GM12891 (cell line): ENCODE measurements around the gene DNAJC15.

Experiments
- POLR2A ChIP-seq: IDR thresholded peaks from 2 replicates; pipeline ENCODE4 v1.6.1; 2011; ENCODE audit warnings: low read depth, low read length, control low read depth
- POLR2AphosphoS5 ChIP-seq: IDR thresholded peaks from 2 replicates; pipeline ENCODE4 v1.6.1; 2011; ENCODE audit warnings: low read depth, low read length, control low read depth
- SPI1 ChIP-seq: IDR thresholded peaks from 2 replicates; pipeline ENCODE4 v1.6.1; 2011; ENCODE audit warnings: low read depth, low read length, control low read depth

GRCh38 chr13:43019811-43020210, 3.6 kb upstream of the DNAJC15 start:
- TF ChIP-seq POLR2A (no peak), SPI1 (no peak), POLR2AphosphoS5 (no peak)
